Neuronal stem cell (in vitro differentiated cells): Measurements from ENCODE around the gene RALGPS1.
A peak's percentile ranks its signal among the peaks of the same experiment; 100 is the strongest.

Experiments used
- DNase-seq: peaks from one replicate; pipeline ENCODE4 v3.0.0-alpha.2; 2013; ENCODE audit warnings: low spot score
- H2AFZ ChIP-seq: one replicate; pipeline ENCODE4 v1.6.1; 2013; ENCODE audit warnings: mild to moderate bottlenecking, low read length, inconsistent platforms
- H2AK5ac ChIP-seq: 2 replicates; pipeline ENCODE4 v1.6.1; 2013; ENCODE audit warnings: low read depth, mild to moderate bottlenecking, inconsistent platforms, low read length, moderate library complexity, mixed read lengths
- H2BK120ac ChIP-seq: 2 replicates; pipeline ENCODE4 v1.6.1; 2013; ENCODE audit warnings: low read depth, mild to moderate bottlenecking, inconsistent platforms, low read length, moderate library complexity, mixed read lengths
- H2BK12ac ChIP-seq: one replicate; pipeline ENCODE4 v1.6.1; 2013; ENCODE audit warnings: low read length, inconsistent platforms
- H2BK15ac ChIP-seq: 2 replicates; pipeline ENCODE4 v1.6.1; 2013; ENCODE audit warnings: mild to moderate bottlenecking, low read length, inconsistent platforms, mixed read lengths
- H2BK5ac ChIP-seq: one replicate; pipeline ENCODE4 v1.6.1; 2013; ENCODE audit warnings: inconsistent platforms, mild to moderate bottlenecking, low read length, moderate library complexity
- H3K14ac ChIP-seq: one replicate; pipeline ENCODE4 v1.6.1; 2013; ENCODE audit warnings: low read length, inconsistent platforms
- H3K18ac ChIP-seq: 2 replicates; pipeline ENCODE4 v1.6.1; 2013; ENCODE audit warnings: low read length, inconsistent platforms
- H3K23ac ChIP-seq: 2 replicates; pipeline ENCODE4 v1.6.1; 2013; ENCODE audit warnings: low read depth, mild to moderate bottlenecking, mixed read lengths, low read length, inconsistent platforms; ENCODE audit not compliant: poor library complexity
- H3K27ac ChIP-seq: replicated peaks from 3 replicates; pipeline ENCODE4 v1.5.1; 2013; ENCODE audit warnings: low read length, inconsistent platforms
- H3K27me3 ChIP-seq, 3 experiments: 2 replicates each; pipeline ENCODE4 v1.6.1; 2013; ENCODE audit warnings: low read length in 3 of 3, mild to moderate bottlenecking in 2 of 3, inconsistent platforms in 1 of 3, low read depth in 1 of 3, mixed read lengths in 1 of 3, moderate library complexity in 1 of 3; ENCODE audit not compliant: control insufficient read depth in 3 of 3, insufficient read depth in 3 of 3
- H3K36me3 ChIP-seq, 2 donors: replicated peaks in 1 of 2; 2 replicates each; pipeline ENCODE4 v1.6.1; 2013; ENCODE audit warnings: low read length in 2 of 2; ENCODE audit not compliant: control insufficient read depth in 2 of 2, insufficient read depth in 2 of 2
- H3K4ac ChIP-seq: 2 replicates; pipeline ENCODE4 v1.6.1; 2013; ENCODE audit warnings: inconsistent platforms, mild to moderate bottlenecking, low read length, moderate library complexity
- H3K4me1 ChIP-seq, 2 donors: 1 replicate in 1 of 2; 2 replicates in 1 of 2; pipeline ENCODE4 v1.6.1; 2013; ENCODE audit warnings: low read length in 2 of 2, low read depth in 1 of 2; ENCODE audit not compliant: control insufficient read depth in 2 of 2, insufficient read depth in 1 of 2
- H3K4me2 ChIP-seq: one replicate; pipeline ENCODE4 v1.6.1; 2013; ENCODE audit warnings: mild to moderate bottlenecking, low read length, inconsistent platforms; ENCODE audit not compliant: insufficient read depth, poor library complexity, severe bottlenecking
- H3K4me3 ChIP-seq, 2 donors: 2 replicates each; pipeline ENCODE4 v1.5.1; 2013; ENCODE audit warnings: low read length in 2 of 2, mild to moderate bottlenecking in 2 of 2, inconsistent platforms in 1 of 2, moderate library complexity in 1 of 2
- H3K79me1 ChIP-seq: one replicate; pipeline ENCODE4 v1.6.1; 2013; ENCODE audit warnings: low read depth, mild to moderate bottlenecking, inconsistent platforms, low read length, moderate library complexity
- H3K9ac ChIP-seq: one replicate; pipeline ENCODE4 v1.6.1; 2013; ENCODE audit warnings: mild to moderate bottlenecking, low read depth, low read length, inconsistent platforms; ENCODE audit not compliant: poor library complexity
- H3K9me3 ChIP-seq, 2 donors: replicated peaks in 1 of 2; 2 replicates each; pipeline versions ENCODE3 to v1.6.1; 2013; ENCODE audit warnings: low read length in 2 of 2, mild to moderate bottlenecking in 2 of 2, inconsistent platforms in 1 of 2, low read depth in 1 of 2, mixed read lengths in 1 of 2, moderate library complexity in 1 of 2; ENCODE audit not compliant: control insufficient read depth in 2 of 2, insufficient read depth in 1 of 2
- H4K8ac ChIP-seq: one replicate; pipeline ENCODE4 v1.6.1; 2013; ENCODE audit warnings: low read depth, mild to moderate bottlenecking, inconsistent platforms, low read length, moderate library complexity
- H4K91ac ChIP-seq: one replicate; pipeline ENCODE4 v1.6.1; 2013; ENCODE audit warnings: low read length, low read depth, mild to moderate bottlenecking, inconsistent platforms; ENCODE audit not compliant: poor library complexity
- WGBS, 2 donors: extraction: QIAGEN DNeasy Blood & Tissue Kit; methylation state at CpG; one replicate each; pipeline ENCODE4 v1.1.7; 2013; ENCODE audit warnings: missing lambda C conversion rate in 2 of 2, mixed read lengths in 1 of 2; ENCODE audit not compliant: insufficient read length in 2 of 2, insufficient replicate concordance in 1 of 2; ENCODE audit errors: extremely low coverage in 2 of 2; 5-methylcytosine and 5-hydroxymethylcytosine counted together

Gene RALGPS1

GRCh38 chr9:127020036-127020801, 105.6 kb downstream of the RALGPS1 start:
- Histone ChIP-seq H2BK15ac (no peak overlapping the region), H3K4me2 (no peak overlapping the region), H2AFZ (no peak overlapping the region), H3K79me1 (no peaks in the 10 kb centered on the region), H2BK120ac (no peak overlapping the region), H2BK5ac (no peak overlapping the region), H3K4me1 (peaks cover 0 to 8% of the 10 kb centered on the region in 2 donors), H3K27ac (no peak overlapping the region), H2AK5ac (no peak overlapping the region), H4K8ac (no peak overlapping the region), H3K4ac (no peak overlapping the region), H3K9ac (no peak overlapping the region), H3K23ac (no peak overlapping the region), H3K9me3 (no peaks in the 10 kb centered on the region), H3K4me3 (no peak overlapping the region), H4K91ac (no peak overlapping the region), H3K36me3 (no peaks in the 10 kb centered on the region), H3K27me3 (no peaks in the 10 kb centered on the region), H3K14ac (no peak overlapping the region), H2BK12ac (no peak overlapping the region), H3K18ac (no peak overlapping the region)
- WGBS, 2 donors: no CpG with 5 or more reads among the region's 4 CpGs
- no peak for DNase-seq

- H2BK15ac ChIP-seq: no peak overlapping the region
- no peak overlapping the region for H3K27ac ChIP-seq
- no peak overlapping the region for H4K8ac ChIP-seq
- H3K4me3 ChIP-seq: no peak overlapping the region
- no peaks in the 10 kb centered on the region for H3K36me3 ChIP-seq
- no peak for DNase-seq
- H2AK5ac ChIP-seq: no peak overlapping the region
- no peak overlapping the region for H4K91ac ChIP-seq
- no peak overlapping the region for H3K14ac ChIP-seq
- H3K27me3 ChIP-seq: no peaks in the 10 kb centered on the region
- H2BK12ac ChIP-seq: no peak overlapping the region
- no peaks in the 10 kb centered on the region for H3K9me3 ChIP-seq
- H3K18ac ChIP-seq: no peak overlapping the region
- no peak overlapping the region for H3K4ac ChIP-seq
- H3K4me2 ChIP-seq: no peak overlapping the region
- H3K9ac ChIP-seq: no peak overlapping the region
- peaks cover 0 to 4% of the 10 kb centered on the region in 2 donors for H3K4me1 ChIP-seq
- no peak overlapping the region for H3K23ac ChIP-seq
- no peaks in the 10 kb centered on the region for H3K79me1 ChIP-seq
- no peak overlapping the region for H2BK5ac ChIP-seq
- H2AFZ ChIP-seq: no peak overlapping the region
- no peak overlapping the region for H2BK120ac ChIP-seq
These were observed 106.2 kb downstream of the RALGPS1 start for GRCh38 chr9:127020802-127021078.

GRCh38 chr9:127021664-127022363, 107.2 kb downstream of the RALGPS1 start:
- DNase-seq: no peak
- H2AFZ ChIP-seq: peak overlapping the region; percentile 7
- H2BK12ac ChIP-seq: no peak overlapping the region
- no peak overlapping the region for H3K27ac ChIP-seq
- no peak overlapping the region for H2BK120ac ChIP-seq
- no peak overlapping the region for H3K4me3 ChIP-seq
- no peak overlapping the region for H3K4ac ChIP-seq
- no peaks in the 10 kb centered on the region for H3K27me3 ChIP-seq
- H3K36me3 ChIP-seq: no peaks in the 10 kb centered on the region
- WGBS, 2 donors: no CpG with 5 or more reads among the region's 10 CpGs
- no peak overlapping the region for H3K9ac ChIP-seq
- no peak overlapping the region for H2BK15ac ChIP-seq
- no peak overlapping the region for H3K4me2 ChIP-seq
- no peak overlapping the region for H3K14ac ChIP-seq
- no peak overlapping the region for H2AK5ac ChIP-seq
- no peaks in the 10 kb centered on the region for H3K9me3 ChIP-seq
- H4K8ac ChIP-seq: no peak overlapping the region
- no peak overlapping the region for H3K18ac ChIP-seq
- no peak overlapping the region for H3K23ac ChIP-seq
- no peaks in the 10 kb centered on the region for H3K79me1 ChIP-seq
- H4K91ac ChIP-seq: no peak overlapping the region
- H2BK5ac ChIP-seq: no peak overlapping the region
- H3K4me1 ChIP-seq: peaks cover 0 to 5% of the 10 kb centered on the region in 2 donors

- H3K14ac ChIP-seq: no peak overlapping the region
- no peaks in the 10 kb centered on the region for H3K79me1 ChIP-seq
- DNase-seq: no peak
- H3K36me3 ChIP-seq: no peaks in the 10 kb centered on the region
- no peak overlapping the region for H3K9ac ChIP-seq
- H2BK5ac ChIP-seq: no peak overlapping the region
- H2AFZ ChIP-seq: no peak overlapping the region
- H3K27ac ChIP-seq: no peak overlapping the region
- no peak overlapping the region for H2BK12ac ChIP-seq
- no peak overlapping the region for H4K91ac ChIP-seq
- peaks cover 0 to 8% of the 10 kb centered on the region in 2 donors for H3K4me1 ChIP-seq
- H3K23ac ChIP-seq: no peak overlapping the region
- WGBS, 2 donors: 100% methylated on average over 1 of the region's 3 CpGs; no CpG with 5 or more reads in 1 of the 2 donors
- H2BK120ac ChIP-seq: no peak overlapping the region
- H3K4ac ChIP-seq: no peak overlapping the region
- no peak overlapping the region for H2AK5ac ChIP-seq
- H4K8ac ChIP-seq: no peak overlapping the region
- no peak overlapping the region for H3K4me2 ChIP-seq
- no peak overlapping the region for H3K18ac ChIP-seq
- no peaks in the 10 kb centered on the region for H3K9me3 ChIP-seq
- H3K4me3 ChIP-seq: no peak overlapping the region
- no peak overlapping the region for H2BK15ac ChIP-seq
- H3K27me3 ChIP-seq: no peaks in the 10 kb centered on the region
These were observed 108.5 kb downstream of the RALGPS1 start for GRCh38 chr9:127022913-127023660.
